Measurements from ENCODE around the gene PPFIBP2.

Gene PPFIBP2

GRCh38 chr11:7605186-7605943 is 91.6 kb downstream of the PPFIBP2 start:
- no peak for DNase-seq

GRCh38 chr11:7606496-7606895 is 92.7 kb downstream of the PPFIBP2 start:
- DNase-seq = no peak

GRCh38 chr11:7609015-7609414 is 95.2 kb downstream of the PPFIBP2 start:
- DNase-seq = no peak

GRCh38 chr11:7609521-7609920 is 95.7 kb downstream of the PPFIBP2 start:
- DNase-seq = no peak

- no peak for DNase-seq
Measured at GRCh38 chr11:7610393-7610792, 96.6 kb downstream of the PPFIBP2 start.

- no peak for DNase-seq
Measured at GRCh38 chr11:7611411-7611810, 97.6 kb downstream of the PPFIBP2 start.

- no peak for DNase-seq
Measured at GRCh38 chr11:7612056-7612660, 98.4 kb downstream of the PPFIBP2 start.

- no peak for DNase-seq
Measured at GRCh38 chr11:7612661-7613393, 99.0 kb downstream of the PPFIBP2 start.

GRCh38 chr11:7613394-7613720 is 99.6 kb downstream of the PPFIBP2 start:
- DNase-seq = no peak

- no peak for DNase-seq
Measured at GRCh38 chr11:7614656-7615055, 100.9 kb downstream of the PPFIBP2 start.

GRCh38 chr11:7617032-7617431 is 103.2 kb downstream of the PPFIBP2 start:
- DNase-seq = no peak

- no peak for DNase-seq
Measured at GRCh38 chr11:7619322-7619721, 105.5 kb downstream of the PPFIBP2 start.

- DNase-seq = no peak
Measured at GRCh38 chr11:7621090-7621489, 107.3 kb downstream of the PPFIBP2 start.

- DNase-seq = no peak
Measured at GRCh38 chr11:7621554-7621953, 107.8 kb downstream of the PPFIBP2 start.

GRCh38 chr11:7622721-7623120 is 108.9 kb downstream of the PPFIBP2 start:
- no peak for DNase-seq

GRCh38 chr11:7628660-7629059 is 114.9 kb downstream of the PPFIBP2 start:
- no peak for DNase-seq

- DNase-seq = no peak
Measured at GRCh38 chr11:7630002-7630401, 116.2 kb downstream of the PPFIBP2 start.

- DNase-seq = no peak
Measured at GRCh38 chr11:7632211-7632610, 118.4 kb downstream of the PPFIBP2 start.

GRCh38 chr11:7635137-7635536 is 121.3 kb downstream of the PPFIBP2 start:
- no peak for DNase-seq

GRCh38 chr11:7635708-7636107 is 121.9 kb downstream of the PPFIBP2 start:
- DNase-seq = no peak

GRCh38 chr11:7636350-7636749 is 122.6 kb downstream of the PPFIBP2 start:
- DNase-seq = no peak

- DNase-seq = no peak
Measured at GRCh38 chr11:7637447-7638157, 123.8 kb downstream of the PPFIBP2 start.

Data from central memory CD4-positive, alpha-beta T cell (primary cell).